ENCODE measurements around the gene MGAT4B.

Gene MGAT4B

GRCh38 chr5:179749857-179750508 is 56.7 kb downstream of the MGAT4B start:
- no peak for DNase-seq (ENCODE audit: low read depth in 1 of 2, low spot score in 1 of 2)

- no peak for DNase-seq (ENCODE audit: low read depth in 1 of 2, low spot score in 1 of 2)
Observed at GRCh38 chr5:179747811-179748210, 58.9 kb downstream of the MGAT4B start.

Data from activated CD4-positive, alpha-beta T cell treated with anti-CD3 and anti-CD28 coated beads, Interleukin-2, amount 50 U/mL, for 24 hours (primary cell).